ENCODE measurements around the gene HLF.
"Not testable (repeated sequence)": the region's sequence is repeated elsewhere in the genome, so short reads cannot be mapped to it uniquely, and the experiment has no call there.

HLF gene

DNA sequence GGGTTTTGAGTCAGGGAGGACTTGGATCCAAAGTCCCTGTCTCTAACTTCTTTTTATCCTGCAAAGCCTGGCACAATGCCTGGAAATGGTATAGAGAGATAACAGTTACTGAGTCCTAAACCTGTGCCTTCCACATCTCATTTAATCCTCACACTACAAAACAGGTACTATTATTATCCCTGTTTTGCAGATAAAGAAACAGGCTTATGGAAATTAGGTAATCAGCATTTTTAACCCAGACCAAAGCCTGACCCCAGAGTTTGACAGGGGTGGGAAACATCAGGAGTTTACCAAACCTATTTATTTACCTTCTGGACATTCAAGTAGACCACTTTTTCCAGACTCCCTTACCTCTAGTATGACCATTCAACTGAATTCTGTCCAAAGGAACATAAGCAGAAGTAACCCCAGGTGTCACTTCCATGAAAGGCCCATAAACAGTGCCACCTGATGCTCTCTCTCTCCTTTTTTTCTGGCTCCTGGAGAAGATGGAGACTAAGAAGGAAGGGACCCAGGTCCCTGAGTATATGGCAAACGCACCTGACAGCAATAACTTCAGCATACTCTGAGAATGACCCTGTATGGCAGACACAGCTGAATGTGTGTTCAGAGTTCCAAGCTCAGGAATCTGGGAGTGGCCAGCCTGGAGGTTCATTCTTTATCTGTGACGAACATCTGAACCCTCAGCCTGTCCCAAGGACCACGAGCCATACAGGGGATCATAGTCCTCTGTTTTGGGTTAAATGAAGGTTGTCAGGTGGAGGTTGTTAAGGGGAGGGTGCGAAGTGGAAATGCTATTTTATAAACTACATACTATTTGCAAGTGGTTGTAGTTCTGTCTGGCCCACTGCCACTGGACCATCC lies 62.7 kb downstream of the HLF start:
- DNase-seq (ENCODE audit: low read depth in 2 of 2) = no peak

DNA sequence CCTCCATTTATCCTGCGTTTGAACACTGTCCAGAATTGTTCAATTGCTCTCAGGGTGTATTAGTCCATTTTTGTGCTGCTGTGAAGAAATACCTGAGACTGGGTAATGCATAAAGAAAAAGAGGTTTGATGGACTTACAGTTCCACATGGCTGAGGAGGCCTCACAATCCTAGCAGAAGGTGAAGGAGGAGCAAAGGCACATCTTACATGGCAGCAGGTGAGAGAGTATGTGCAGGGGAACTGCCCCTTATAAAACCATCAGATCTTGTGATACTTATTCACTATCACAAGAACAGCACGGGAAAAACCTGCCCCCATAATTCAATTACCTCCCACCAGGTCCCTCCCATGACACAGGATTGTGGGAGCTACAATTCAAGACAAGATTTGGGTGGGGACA lies 63.8 kb downstream of the HLF start:
- DNase-seq (ENCODE audit: low read depth in 2 of 2) = not testable (repeated sequence)

DNA sequence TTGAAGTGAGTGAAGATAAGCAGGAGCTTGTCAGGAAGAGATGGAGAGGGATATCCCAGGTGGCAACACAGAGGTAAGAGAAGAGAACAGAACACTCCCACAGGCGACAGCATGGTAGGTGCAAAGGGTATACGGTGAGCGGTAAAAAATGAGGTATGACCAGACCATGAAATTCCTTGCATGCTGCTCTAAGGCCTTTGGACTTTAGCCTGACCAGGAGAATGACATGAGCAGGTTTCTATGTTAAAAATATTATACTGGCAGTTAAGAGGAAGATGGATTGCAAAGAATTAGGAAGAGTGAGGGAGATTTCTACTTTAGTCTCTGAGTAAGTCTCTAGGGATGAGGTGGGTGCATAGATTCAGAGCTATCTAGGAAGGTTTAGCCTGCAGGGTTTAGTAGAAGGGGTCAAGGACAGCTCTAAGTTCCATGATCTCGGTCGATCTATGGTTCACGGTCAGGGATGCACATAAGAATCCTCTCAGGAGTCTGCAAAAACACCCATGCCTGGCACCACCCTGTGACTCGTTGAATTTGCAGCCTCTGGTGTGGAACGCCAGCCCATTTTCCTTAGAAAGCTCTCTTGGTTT lies 65.7 kb downstream of the HLF start:
- DNase-seq (ENCODE audit: low read depth in 2 of 2) = no peak

DNA sequence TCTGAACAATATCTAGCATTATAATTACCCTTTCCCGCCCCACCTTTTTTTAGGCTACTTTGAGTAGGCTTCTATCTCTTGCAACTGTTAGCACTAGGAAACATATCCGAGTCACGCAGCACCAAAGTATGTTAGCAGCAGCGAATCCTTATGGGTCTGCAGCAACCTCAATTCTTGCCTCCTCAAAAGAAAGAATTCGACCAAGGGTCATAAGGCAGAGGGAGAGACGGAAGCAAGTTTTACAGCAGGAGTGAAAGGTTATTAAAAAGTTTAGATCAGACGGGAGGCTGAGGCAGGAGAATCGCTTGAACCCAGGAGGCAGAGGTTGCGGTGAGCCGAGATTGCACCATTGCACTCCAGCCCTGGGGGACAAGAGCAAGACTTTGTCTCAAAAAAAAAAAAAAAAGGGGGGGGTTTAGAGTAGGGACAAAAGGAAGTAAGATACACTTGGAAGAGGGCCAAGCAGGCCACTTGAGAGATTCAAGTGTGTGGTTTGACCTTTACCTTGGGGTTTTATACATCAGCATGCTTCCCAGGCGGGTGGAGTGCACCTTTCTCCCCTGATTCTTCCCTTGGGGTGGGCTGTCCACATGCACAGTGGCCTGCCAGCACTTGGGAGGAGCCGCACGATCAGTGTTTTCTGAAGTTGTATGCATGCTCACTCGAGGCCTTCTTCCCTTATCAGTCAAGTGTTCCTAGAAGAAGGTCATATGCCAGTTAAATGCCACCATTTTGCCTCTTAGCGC lies 67.7 kb downstream of the HLF start:
- no peak for DNase-seq (ENCODE audit: low read depth in 2 of 2)

DNA sequence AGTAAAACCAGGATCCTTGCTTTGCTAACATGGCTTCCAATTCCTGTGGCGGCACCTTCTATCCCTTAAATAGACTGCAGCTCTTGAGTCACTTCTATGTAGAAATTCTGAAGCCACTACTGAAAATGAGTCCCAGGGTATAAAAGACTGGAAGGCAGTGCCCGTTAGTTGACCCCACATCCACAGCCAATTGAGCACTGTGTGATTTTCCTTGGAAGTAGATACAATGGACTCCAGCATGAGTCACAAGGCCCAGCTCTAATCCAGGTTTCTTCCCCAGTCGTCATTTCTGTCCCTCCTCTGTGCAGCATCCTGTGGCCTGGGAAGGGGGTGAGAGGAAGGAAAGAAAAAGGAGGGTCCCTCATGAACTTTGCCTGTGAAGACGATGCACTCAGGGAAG lies 69.5 kb downstream of the HLF start:
- no peak for DNase-seq (ENCODE audit: low read depth in 2 of 2)

DNA sequence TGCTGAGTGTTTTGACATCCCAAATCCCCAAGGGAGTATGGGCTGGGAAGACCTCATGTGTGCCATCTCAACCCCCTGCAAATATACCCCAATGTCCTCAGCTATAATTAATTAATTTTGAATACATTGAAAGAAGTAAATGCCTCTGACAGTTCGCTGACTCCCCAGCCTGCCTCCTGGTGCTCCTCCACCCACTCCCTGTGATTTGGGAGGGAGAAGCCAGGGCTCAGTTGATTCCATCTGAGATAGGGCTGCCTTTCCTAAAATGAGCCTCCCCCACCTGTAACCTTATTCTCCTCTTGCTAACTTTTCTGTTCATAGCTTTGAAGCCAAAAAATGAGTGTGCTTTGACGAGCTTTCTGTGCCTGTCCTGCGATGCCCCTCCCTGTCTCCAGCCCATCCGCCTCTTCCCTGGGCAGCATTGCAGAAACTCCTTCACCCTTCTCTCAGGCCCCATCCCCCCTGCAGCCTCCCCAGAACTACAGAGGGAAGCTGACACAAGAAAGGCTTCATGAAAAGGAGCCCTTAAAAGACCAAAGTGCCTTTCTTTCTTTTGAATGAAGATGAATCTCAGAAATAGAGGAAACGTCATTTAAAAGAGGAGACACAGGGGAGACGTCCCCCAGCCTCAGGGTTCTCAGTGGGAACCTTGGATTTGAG lies 70.3 kb downstream of the HLF start:
- no peak for DNase-seq (ENCODE audit: low read depth in 2 of 2)

DNA sequence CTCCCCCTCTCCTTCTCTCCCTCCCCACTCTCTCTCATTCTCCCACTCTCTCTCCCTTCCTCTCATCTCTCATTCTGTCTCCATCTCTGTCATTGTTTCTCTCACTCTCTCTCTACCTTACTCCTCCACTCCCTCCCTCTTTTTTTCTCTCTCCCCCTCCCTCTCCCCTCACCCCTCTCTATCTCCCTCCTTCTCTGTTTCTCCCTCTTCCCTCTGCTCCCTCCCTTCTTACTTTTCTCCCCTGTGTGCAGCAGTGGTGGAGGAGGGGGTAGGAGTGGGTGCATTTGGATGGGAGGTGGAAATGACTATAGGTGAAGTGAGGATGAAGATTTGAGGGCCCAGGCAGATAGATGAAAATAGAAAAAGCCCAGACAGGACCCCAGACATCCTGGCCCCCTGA lies 70.9 kb downstream of the HLF start:
- no peak for DNase-seq (ENCODE audit: low read depth in 2 of 2)

DNA sequence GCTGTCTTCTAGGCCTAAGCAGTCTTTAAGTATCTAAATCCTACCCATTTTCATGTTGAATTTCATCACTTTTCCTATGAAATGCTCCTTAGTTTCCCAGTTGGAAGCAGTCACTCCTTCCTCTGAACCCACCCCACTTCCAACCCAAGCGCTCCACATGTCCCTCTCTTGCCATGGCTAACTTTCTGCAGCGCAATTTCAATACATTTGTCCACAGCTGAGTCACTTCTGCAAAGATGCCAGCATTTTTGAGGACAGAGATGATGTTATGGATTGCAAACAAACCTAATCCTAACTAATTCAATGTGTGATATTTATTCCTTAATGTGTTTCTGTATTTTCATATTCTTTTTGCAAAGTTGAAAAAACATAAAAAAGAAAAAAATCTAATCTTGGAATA lies 71.7 kb downstream of the HLF start:
- no peak for DNase-seq (ENCODE audit: low read depth in 2 of 2)

DNA sequence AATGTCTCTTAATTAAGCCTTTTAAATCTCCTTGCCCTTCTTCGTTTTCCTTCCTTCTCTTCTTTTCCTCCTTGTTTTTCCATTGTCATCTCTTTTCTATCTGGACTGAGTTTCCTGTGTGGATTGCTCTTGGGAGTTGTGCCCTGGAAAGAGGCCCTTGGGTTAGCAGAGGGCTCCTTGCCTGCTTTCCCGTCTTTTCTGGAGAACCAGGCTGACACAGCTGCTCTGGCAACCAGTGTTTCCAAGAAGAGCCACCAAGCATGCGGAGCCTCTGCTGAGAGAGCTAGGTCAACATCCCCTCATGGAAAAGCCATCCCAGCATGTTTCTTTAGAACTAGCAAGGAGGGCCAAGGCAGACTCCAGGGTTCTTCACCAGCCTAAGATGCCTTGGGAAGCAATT lies 75.4 kb downstream of the HLF start:
- DNase-seq (ENCODE audit: low read depth in 2 of 2) = no peak

DNA sequence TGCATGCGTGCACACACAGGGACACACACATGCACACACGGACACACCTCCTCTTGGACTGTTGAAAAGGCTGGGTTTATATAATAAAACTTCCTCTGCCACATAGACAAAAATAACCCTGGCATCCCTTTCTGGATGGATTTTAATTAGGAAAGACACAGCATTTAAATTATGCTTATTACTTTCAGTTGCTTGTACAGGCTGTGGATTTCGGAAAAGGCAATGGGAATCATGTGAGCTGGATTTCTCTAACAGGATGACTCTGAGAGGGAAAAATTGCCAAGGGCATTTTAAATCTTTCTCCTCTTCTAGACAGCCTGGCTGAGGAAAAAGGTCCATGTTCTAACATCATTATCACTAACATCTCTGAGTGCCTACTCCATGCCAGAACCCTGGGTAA lies 75.9 kb downstream of the HLF start:
- no peak for DNase-seq (ENCODE audit: low read depth in 2 of 2)

DNA sequence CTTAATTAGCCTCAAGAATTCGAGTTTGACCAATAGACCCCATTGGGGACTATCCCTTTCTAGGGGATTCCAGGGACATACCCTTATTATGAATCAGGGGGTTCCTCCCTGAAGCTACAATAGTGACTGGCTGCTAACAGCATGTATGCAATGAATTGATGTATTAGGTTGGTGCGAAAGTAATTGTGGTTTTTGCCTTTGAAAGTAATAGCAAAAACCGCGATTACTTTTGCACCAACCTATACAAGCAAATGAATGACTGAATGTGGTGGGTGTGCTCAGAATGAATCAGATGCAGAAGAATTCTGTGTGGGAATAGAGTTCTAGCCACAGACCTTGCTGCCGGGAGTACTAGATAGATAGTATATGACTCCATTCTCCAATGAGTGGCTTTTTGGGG lies 76.7 kb downstream of the HLF start:
- DNase-seq (ENCODE audit: low read depth in 2 of 2) = no peak

DNA sequence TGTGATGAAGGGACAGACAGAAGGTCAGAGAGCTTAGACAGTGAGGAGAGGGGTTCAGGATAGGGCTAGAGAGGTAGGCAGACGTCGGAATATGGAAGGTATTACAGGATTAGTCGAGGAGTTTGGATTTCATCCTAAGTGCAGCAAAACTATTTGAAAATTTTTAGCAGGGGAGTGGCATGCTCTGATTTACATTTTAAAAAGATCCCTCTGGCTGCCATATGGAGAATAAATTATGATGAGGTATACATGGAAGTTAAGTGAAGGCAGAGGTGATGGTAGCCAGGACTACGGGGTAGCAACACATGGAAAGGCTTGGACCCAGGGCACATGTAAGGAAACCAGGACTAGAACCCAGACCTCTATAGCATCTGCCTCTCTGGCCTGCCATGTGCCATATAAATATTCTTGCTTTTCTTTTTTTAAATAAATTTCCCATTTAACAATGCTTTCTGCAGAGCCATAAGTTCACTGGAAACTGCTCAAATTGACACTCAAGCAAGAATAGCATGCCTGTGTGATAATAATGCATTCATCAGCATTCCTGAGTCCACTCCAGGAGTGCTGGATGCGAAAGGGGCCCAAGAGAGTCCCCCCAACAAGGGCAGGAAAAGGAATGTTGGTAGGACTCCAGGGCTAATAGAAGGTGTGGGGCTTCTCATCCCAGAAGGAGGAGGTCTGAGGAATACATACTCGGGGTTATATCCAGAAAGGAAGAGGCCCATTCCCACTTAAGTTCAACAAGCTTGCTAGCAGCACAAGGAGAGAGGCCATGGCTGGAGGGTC lies 78.2 kb downstream of the HLF start:
- DNase-seq (ENCODE audit: low read depth in 2 of 2) = no peak

DNA sequence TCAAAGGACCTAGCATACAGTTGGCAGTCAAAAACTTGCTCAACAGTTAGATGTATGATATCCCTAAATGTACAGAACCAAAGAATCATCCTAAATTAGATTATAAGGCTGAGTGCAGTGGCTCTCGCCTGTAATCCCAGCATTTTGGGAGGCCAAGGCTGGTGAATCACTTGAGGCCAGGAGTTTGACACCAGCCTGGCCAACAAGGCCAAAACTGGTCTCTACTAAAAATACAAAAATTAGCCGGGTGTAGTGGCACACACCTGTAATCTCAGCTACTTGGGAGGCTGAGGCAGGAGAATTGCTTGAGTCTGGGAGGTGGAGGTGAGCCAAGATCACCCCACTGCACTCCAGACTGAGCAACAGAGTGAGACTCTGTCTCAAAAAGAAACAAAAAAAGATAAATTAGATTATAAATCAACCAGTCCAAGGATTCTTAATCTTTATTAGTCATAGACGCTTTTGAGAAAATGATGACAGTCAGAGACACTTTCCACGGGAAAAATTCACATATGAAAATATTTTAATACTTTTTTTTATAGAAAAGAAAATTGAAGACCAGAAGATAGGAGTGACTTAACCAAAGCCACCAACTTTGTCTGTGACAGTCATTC lies 79.2 kb downstream of the HLF start:
- DNase-seq (ENCODE audit: low read depth in 2 of 2) = no peak

DNA sequence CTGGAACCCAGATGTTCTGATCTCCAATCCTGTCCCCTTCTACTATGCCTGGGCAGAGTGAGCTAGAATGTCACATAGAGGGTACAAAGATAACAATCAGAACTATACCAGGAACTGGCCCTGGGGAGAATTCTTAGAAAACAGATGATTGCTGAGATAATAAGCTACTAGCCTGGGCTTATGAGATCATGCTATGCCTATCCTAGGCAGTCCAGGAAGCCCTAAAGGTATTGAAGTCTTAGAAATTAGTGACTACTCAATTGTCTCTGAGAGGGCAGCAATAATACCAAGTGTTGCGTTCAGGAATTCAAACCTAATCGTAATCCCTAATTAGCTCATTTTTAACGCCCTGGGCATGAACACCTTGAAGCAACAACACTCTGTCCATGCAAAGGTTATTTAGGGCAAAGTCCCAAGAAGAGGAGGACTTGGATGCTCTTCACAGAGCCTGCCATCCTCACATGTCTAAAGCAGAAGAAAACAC lies 79.8 kb downstream of the HLF start:
- DNase-seq (ENCODE audit: low read depth in 2 of 2) = no peak

DNA sequence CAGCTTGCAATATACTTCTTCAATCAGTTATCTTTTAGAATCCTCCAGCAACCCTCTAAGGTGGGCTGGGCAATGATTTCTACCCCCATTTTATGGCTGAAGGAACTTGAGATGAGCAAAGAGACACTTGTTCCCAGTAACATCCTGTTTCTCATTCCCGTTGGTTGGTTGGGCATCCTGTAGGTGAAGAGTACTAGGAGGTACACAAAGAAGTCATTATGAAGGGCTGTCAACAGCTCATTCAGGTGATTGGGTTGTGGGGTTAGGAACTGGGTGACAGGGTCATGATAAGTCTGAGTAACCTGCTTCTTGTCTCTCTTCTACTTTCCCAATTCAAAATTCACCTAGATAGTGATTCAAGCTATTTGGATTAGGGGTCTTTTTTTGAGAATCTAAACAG lies 80.4 kb downstream of the HLF start:
- DNase-seq (ENCODE audit: low read depth in 2 of 2) = no peak

DNA sequence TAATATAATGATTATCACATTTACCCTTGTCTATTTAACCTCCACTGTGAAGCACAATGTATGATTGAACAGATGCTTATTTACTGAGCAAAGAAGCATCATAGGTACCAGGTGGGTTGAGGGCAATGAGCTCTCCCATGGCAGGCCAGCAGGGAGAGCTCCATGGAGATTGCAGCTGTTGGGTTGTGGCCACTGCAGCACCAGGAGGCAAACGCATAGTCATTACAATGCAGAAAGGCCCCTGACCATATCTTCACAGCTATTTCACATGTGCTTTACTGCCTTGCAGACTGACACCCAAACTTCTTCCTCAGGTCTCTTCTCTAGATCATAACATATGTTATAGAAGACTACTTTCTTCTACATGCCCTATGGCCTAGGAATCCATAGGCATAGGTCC lies 81.9 kb downstream of the HLF start:
- DNase-seq (ENCODE audit: low read depth in 2 of 2) = no peak

DNA sequence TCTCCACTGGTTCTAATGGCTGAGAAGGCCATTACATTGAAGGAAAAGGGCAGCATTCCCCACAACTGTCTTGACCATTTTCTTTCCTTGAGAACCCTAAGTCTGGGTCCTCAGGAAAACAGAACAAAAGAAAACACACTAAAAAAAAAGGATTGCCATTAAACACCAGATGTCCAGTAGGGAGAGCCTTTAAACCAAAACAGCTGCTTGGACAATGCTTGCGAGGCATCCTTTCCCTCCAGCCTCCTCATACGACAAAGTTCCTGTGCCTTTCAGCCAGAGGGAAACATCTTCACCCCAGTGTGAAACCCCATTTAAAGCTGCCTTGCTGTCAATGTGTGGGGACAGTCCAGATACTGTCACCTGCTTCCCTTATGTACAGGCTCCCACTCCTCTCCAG lies 82.6 kb downstream of the HLF start:
- DNase-seq (ENCODE audit: low read depth in 2 of 2) = no peak

DNA sequence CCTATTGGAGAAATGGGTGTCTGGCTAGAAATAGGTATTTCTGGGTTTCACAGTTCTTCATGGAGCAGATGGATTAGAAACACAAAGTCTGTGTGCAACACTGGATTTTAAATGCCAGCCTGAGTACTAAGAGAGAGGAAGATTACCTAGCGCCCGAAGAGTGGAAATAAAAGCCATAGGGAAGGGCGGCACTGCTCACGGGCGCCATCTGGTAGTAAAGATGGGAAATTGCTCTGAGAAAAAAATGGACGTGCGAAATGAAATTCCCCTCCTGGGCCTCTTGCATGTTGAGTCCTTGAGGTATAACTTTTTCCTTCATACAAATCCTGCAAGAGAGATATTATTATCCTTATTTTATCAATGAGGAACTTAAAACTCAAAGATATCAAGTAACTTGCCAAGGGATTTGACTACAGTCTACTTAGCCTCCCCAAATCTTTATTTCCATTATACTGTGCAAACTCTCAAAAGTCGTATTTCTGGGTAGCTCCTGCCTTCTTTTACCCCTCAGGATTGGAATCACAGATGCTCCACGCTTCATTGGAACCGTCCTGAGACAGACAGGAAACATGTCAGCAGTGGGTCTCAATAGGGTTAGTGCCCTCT lies 84.1 kb downstream of the HLF start:
- no peak for DNase-seq (ENCODE audit: low read depth in 2 of 2)

DNA sequence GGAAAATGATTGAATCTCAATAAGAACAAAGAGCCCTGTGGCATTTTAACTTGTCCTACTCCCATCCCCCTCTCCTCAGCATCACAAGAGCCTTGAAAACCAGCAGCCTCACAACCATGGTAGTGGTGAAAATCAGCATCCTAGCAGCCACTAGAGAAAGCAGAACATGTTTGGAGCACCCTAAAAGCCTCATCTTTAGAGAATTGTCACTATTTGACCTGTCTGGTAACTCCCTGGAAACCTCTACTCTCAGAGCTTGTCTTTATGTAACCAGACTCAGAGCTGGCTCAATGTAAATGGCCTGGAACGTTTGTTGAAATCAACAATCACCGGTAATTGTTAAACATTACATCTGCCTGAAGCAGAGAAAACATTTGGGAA lies 86.1 kb downstream of the HLF start:
- no peak for DNase-seq (ENCODE audit: low read depth in 2 of 2)

DNA sequence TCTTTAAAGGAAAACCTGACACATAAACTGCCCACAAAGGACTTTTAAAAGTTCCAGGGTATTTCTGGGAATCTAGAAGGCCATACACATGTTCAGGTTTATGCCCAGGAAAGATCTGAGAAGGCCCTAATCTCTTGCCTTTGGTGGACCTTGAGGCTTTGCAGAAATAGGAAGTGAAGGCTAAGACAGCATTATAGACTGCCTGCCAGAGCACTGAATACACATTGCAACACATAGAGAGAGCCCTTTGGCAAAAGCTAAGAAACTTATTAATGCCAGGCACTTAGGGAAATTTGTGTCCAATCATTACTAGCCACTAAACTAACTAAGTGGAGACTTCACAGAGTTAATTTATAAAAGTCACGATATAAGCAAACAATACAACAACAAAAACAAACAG lies 86.5 kb downstream of the HLF start:
- DNase-seq (ENCODE audit: low read depth in 2 of 2) = no peak

DNA sequence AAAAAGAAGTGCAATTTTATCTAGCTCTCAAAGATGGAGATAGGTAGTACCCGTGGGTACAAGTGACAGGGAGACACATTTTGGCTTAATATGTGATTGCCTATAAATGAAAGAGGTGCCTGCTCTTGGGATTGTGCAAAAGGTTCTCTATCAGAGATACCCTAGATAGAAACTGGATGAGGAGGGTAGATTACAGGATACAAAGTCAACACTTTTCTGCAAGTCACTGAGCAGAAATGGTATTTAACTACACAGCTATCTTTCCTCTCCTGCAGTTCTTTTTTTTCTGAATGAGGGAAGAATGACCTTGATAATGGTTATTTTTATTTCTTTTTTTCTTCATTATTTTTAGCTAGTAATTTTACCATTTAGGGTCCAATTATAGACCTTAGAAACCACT lies 89.2 kb downstream of the HLF start:
- DNase-seq (ENCODE audit: low read depth in 2 of 2) = no peak
